Activated B cell treated with CpG ODN at 0.5 μM for 24 hours (primary cell): ENCODE data around the gene COL9A3. TPM values are rescaled to one million over a fixed set of nuclear protein-coding genes. Genes with fewer than 3 reads are reported as not detected.

Experiments
- ATAC-seq: fragments of 200-7000 bp; cut with Tn5 transposase; one replicate; pipeline ENCODE4 v1.10.0; 2021; ENCODE audit warnings: low read depth, mild to moderate bottlenecking, moderate library complexity
- CTCF ChIA-PET: fragments of 350-600 bp; sonication (Branson Sonifier 250); formaldehyde crosslinking; loops from one replicate; lab custom pipeline; 2021; ENCODE audit warnings: antibody characterized with exemption; lab: Charles Lee
- POLR2A ChIA-PET: fragments of 350-600 bp; sonication (Branson Sonifier 250); formaldehyde crosslinking; loops from one replicate; lab custom pipeline; 2021; ENCODE audit warnings: antibody characterized with exemption; lab: Charles Lee
- DNase-seq: peaks from one replicate; pipeline ENCODE4 v3.0.0; 2022
- H3K27ac Mint-ChIP-seq: one replicate; pipeline ENCODE4 v1.8.0; 2020; ENCODE audit warnings: mixed read lengths
- H3K27me3 Mint-ChIP-seq: one replicate; pipeline ENCODE4 v1.8.0; 2021; ENCODE audit warnings: mixed read lengths
- H3K36me3 Mint-ChIP-seq: one replicate; pipeline ENCODE4 v1.8.0; 2021; ENCODE audit warnings: low read depth, mixed read lengths
- H3K4me1 Mint-ChIP-seq: one replicate; pipeline ENCODE4 v1.8.0; 2021; ENCODE audit warnings: mixed read lengths
- H3K4me3 Mint-ChIP-seq: one replicate; pipeline ENCODE4 v1.8.0; 2020; ENCODE audit warnings: mild to moderate bottlenecking, mixed read lengths
- H3K9me3 Mint-ChIP-seq: one replicate; pipeline ENCODE4 v1.8.0; 2020; ENCODE audit warnings: mixed read lengths
- CTCF ChIP-seq: fragments of 200-600 bp; IDR thresholded peaks from one replicate; pipeline ENCODE4 v1.8.0; 2022; ENCODE audit warnings: antibody characterized with exemption, mild to moderate bottlenecking
- intact Hi-C: fragments of 100-400 bp; cut with micrococcal nuclease; formaldehyde crosslinking; loops from one replicate; pipeline ENCODE4 v1.15.1; 2024
- total RNA-seq: library from RNA; stranded (reverse); gene quantifications from 2 replicates; pipeline ENCODE4 v1.2.3, GENCODE V29; 2022

The COL9A3 gene
- total RNA-seq, 1 donor from 2014 or later = 37.6 TPM

GRCh38 chr20:62809530-62810428 lies 7.1 kb upstream of the COL9A3 start:
- intact Hi-C loops = loop anchor here (5.0 kb wide), 1 partner anchor 198 kb away; the partner anchor contains the start of gene BHLHE23
- no peak overlapping the region for H3K4me3 Mint-ChIP-seq
- no peak for DNase-seq
- ChIA-PET CTCF (no interaction called here), POLR2A (no interaction called here)
- no peak for ATAC-seq
- no peaks in the 10 kb centered on the region for H3K9me3 Mint-ChIP-seq
- no peak overlapping the region for H3K27ac Mint-ChIP-seq
- H3K27me3 Mint-ChIP-seq = no peaks in the 10 kb centered on the region
- no peak for TF ChIP-seq CTCF
- peaks cover 27% of the 10 kb centered on the region for H3K4me1 Mint-ChIP-seq
- H3K36me3 Mint-ChIP-seq = peaks cover 53% of the 10 kb centered on the region

GRCh38 chr20:62811320-62811719 lies 5.5 kb upstream of the COL9A3 start:
- intact Hi-C loops = no loop called here
- ATAC-seq = no peak
- Mint-ChIP-seq H3K4me1 (peaks cover 32% of the 10 kb centered on the region), H3K27ac (no peak overlapping the region), H3K4me3 (no peak overlapping the region), H3K27me3 (peaks cover 10% of the 10 kb centered on the region), H3K36me3 (peaks cover 52% of the 10 kb centered on the region), H3K9me3 (no peaks in the 10 kb centered on the region)
- POLR2A ChIA-PET = interaction anchor here (0.6 to 0.8 kb wide), 2 partner anchors 17 to 145 kb away, joined by 3 to 4 read pairs; no protein-coding TSS in a partner anchor
- CTCF ChIA-PET = interaction anchor here (1.0 kb wide), 1 partner anchor 11 kb away, joined by 3 read pairs; no protein-coding TSS in a partner anchor
- DNase-seq = no peak
- no peak for TF ChIP-seq CTCF

GRCh38 chr20:62811720-62812119 lies 5.1 kb upstream of the COL9A3 start:
- no peak overlapping the region for H3K27ac Mint-ChIP-seq
- intact Hi-C loops = no loop called here
- no peak for TF ChIP-seq CTCF
- CTCF ChIA-PET = interaction anchor here (1.0 kb wide), 1 partner anchor 11 kb away, joined by 3 read pairs; no protein-coding TSS in a partner anchor
- peaks cover 49% of the 10 kb centered on the region for H3K36me3 Mint-ChIP-seq
- H3K27me3 Mint-ChIP-seq = peaks cover 12% of the 10 kb centered on the region
- no peaks in the 10 kb centered on the region for H3K9me3 Mint-ChIP-seq
- POLR2A ChIA-PET = no interaction called here
- no peak for DNase-seq
- H3K4me1 Mint-ChIP-seq = peaks cover 28% of the 10 kb centered on the region
- no peak overlapping the region for H3K4me3 Mint-ChIP-seq
- no peak for ATAC-seq

DNA sequence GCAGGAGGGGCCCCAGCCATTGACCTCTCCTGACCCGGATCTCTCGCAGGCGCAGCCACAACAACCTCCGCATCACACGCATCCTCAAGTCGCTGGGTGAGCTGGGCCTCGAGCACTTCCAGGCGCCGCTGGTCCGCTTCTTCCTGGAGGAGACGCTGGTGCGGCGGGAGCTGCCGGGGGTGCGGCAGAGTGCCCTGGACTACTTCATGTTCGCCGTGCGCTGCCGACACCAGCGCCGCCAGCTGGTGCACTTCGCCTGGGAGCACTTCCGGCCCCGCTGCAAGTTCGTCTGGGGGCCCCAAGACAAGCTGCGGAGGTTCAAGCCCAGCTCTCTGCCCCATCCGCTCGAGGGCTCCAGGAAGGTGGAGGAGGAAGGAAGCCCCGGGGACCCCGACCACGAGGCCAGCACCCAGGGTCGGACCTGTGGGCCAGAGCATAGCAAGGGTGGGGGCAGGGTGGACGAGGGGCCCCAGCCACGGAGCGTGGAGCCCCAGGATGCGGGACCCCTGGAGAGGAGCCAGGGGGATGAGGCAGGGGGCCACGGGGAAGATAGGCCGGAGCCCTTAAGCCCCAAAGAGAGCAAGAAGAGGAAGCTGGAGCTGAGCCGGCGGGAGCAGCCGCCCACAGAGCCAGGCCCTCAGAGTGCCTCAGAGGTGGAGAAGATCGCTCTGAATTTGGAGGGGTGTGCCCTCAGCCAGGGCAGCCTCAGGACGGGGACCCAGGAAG lies 4.5 kb upstream of the COL9A3 start:
- no peak for TF ChIP-seq CTCF
- Mint-ChIP-seq H3K4me3 (no peak overlapping the region), H3K9me3 (no peaks in the 10 kb centered on the region), H3K4me1 (peaks cover 23% of the 10 kb centered on the region), H3K27me3 (peaks cover 12% of the 10 kb centered on the region), H3K27ac (no peak overlapping the region), H3K36me3 (peaks cover 45% of the 10 kb centered on the region)
- no peak for DNase-seq
- CTCF ChIA-PET = no interaction called here
- no peak for ATAC-seq
- intact Hi-C loops = no loop called here
- POLR2A ChIA-PET = no interaction called here

DNA sequence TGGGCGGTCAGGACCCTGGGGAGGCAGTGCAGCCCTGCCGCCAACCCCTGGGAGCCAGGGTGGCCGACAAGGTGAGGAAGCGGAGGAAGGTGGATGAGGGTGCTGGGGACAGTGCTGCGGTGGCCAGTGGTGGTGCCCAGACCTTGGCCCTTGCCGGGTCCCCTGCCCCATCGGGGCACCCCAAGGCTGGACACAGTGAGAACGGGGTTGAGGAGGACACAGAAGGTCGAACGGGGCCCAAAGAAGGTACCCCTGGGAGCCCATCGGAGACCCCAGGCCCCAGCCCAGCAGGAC lies 4.0 kb upstream of the COL9A3 start:
- no peaks in the 10 kb centered on the region for H3K9me3 Mint-ChIP-seq
- peaks cover 14% of the 10 kb centered on the region for H3K27me3 Mint-ChIP-seq
- DNase-seq (no peak), ATAC-seq (no peak)
- ChIA-PET POLR2A (no interaction called here), CTCF (no interaction called here)
- no peak overlapping the region for H3K4me3 Mint-ChIP-seq
- no peak for TF ChIP-seq CTCF
- peaks cover 40% of the 10 kb centered on the region for H3K36me3 Mint-ChIP-seq
- no peak overlapping the region for H3K27ac Mint-ChIP-seq
- intact Hi-C loops = no loop called here
- peaks cover 20% of the 10 kb centered on the region for H3K4me1 Mint-ChIP-seq
